Activated CD8-positive, alpha-beta memory T cell treated with anti-CD3 and anti-CD28 coated beads for 24 hours (primary cell): ENCODE results near the gene YTHDC1.
"Not testable (repeated sequence)": the region's sequence is repeated elsewhere in the genome, so short reads cannot be mapped to it uniquely, and the experiment has no call there.

Experiments used
- DNase-seq: peaks from one replicate; pipeline ENCODE4 v3.0.0-alpha.2; 2020

YTHDC1 gene

GRCh38 chr4:68283714-68284113 is 66.2 kb downstream of the YTHDC1 start:
- no peak for DNase-seq

- no peak for DNase-seq
Measured at GRCh38 chr4:68283095-68283494, 66.8 kb downstream of the YTHDC1 start.

GRCh38 chr4:68281796-68282740 is 67.8 kb downstream of the YTHDC1 start:
- DNase-seq, result not testable (repeated sequence)

GRCh38 chr4:68278029-68278428 is 71.9 kb downstream of the YTHDC1 start:
- DNase-seq, result no peak

GRCh38 chr4:68277627-68278026 is 72.3 kb downstream of the YTHDC1 start:
- DNase-seq, result no peak

- DNase-seq, result no peak
Measured at GRCh38 chr4:68272860-68273259, 77.0 kb downstream of the YTHDC1 start.

GRCh38 chr4:68272380-68272779 is 77.5 kb downstream of the YTHDC1 start:
- DNase-seq, result no peak

- no peak for DNase-seq
Measured at GRCh38 chr4:68271851-68272357, 78.0 kb downstream of the YTHDC1 start.

GRCh38 chr4:68267433-68267944 is 82.4 kb downstream of the YTHDC1 start:
- DNase-seq, result no peak

- no peak for DNase-seq
Measured at GRCh38 chr4:68264875-68265565, 84.9 kb downstream of the YTHDC1 start.
